ENCODE data around the gene CDK5RAP3. TPM values are rescaled to one million over a fixed set of nuclear protein-coding genes. Genes with fewer than 3 reads are reported as not detected.

The CDK5RAP3 gene
- total and polyA plus RNA-seq, 2 experiments from 2014 or later, result 121 to 158 TPM

DNA sequence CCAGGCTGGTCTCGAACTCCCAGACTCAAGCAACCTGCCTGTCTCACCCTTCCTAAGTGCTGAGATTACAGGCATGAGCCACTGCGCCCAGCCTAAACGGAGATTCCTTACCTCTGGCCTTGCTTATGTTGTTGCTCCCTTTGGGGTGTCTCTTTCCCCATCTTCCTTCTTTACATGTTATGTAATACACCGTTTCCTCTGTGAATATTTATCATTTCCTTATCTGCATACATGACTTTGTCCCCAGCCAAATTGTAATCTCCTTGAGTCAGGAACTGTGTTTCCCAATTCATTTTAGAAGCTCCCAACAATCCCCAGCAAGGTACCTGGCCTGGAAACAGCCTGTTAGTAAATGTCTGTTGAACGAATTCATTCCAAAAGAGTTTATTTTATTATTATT, 51.0 kb downstream of the CDK5RAP3 start:
- TF ChIP-seq, protein P1, sequence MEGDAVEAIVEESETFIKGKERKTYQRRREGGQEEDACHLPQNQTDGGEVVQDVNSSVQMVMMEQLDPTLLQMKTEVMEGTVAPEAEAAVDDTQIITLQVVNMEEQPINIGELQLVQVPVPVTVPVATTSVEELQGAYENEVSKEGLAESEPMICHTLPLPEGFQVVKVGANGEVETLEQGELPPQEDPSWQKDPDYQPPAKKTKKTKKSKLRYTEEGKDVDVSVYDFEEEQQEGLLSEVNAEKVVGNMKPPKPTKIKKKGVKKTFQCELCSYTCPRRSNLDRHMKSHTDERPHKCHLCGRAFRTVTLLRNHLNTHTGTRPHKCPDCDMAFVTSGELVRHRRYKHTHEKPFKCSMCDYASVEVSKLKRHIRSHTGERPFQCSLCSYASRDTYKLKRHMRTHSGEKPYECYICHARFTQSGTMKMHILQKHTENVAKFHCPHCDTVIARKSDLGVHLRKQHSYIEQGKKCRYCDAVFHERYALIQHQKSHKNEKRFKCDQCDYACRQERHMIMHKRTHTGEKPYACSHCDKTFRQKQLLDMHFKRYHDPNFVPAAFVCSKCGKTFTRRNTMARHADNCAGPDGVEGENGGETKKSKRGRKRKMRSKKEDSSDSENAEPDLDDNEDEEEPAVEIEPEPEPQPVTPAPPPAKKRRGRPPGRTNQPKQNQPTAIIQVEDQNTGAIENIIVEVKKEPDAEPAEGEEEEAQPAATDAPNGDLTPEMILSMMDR (IDR thresholded peaks at IDR 0.05; ENCODE audit: low read depth, low read length), result no peak
- Histone ChIP-seq H3K9me3 (ENCODE audit: low read depth) (no peaks in the 10 kb centered on the region), H3K27ac (no peak overlapping the region), H3K4me3 (no peak overlapping the region), H3K27me3 (peaks cover 16% of the 10 kb centered on the region), H3K4me1 (ENCODE audit: low read depth) (peaks cover 12% of the 10 kb centered on the region), H3K36me3 (no peaks in the 10 kb centered on the region)
- DNase-seq (ENCODE audit: low read depth in 1 of 2, low spot score in 1 of 2), result no peak

DNA sequence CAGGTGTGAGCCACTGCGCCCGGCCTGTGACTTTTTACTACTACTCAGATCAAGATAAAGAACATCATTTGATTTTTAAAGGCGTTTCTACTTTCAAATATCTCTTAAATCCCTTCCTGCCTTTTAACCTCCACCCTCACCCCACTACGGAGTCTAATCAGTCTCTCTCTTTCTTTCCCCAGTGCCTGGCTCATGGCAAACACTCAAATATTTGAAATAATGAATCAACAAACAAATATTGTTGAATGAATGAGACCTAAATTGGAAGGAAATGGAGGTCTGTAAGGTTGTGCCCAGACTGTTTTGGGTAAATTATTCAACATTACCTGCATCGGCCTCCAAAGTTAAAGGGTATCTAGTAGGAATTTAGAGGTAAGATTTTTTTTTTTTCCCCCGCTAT, 52.0 kb downstream of the CDK5RAP3 start:
- Histone ChIP-seq H3K9me3 (ENCODE audit: low read depth) (no peaks in the 10 kb centered on the region), H3K4me1 (ENCODE audit: low read depth) (peaks cover 3% of the 10 kb centered on the region), H3K4me3 (peak overlapping the region; percentile 21), H3K27me3 (peaks cover 16% of the 10 kb centered on the region), H3K36me3 (no peaks in the 10 kb centered on the region), H3K27ac (no peak overlapping the region)
- TF ChIP-seq, protein P1 (IDR thresholded peaks at IDR 0.05; ENCODE audit: low read depth, low read length), result no peak
- DNase-seq (ENCODE audit: low read depth in 1 of 2, low spot score in 1 of 2), result no peak

- TF ChIP-seq, protein P1 (IDR thresholded peaks at IDR 0.05; ENCODE audit: low read depth, low read length), result peak; percentile 30
- no peak overlapping the region for H3K27ac ChIP-seq
Observed at GRCh38 chr17:48023400-48024148, 52.7 kb downstream of the CDK5RAP3 start.

GRCh38 chr17:48024149-48025039, 53.5 kb downstream of the CDK5RAP3 start:
- H3K36me3 ChIP-seq, result no peaks in the 10 kb centered on the region
- TF ChIP-seq, protein P1 (IDR thresholded peaks at IDR 0.05; ENCODE audit: low read depth, low read length), result no peak
- peaks cover 3% of the 10 kb centered on the region for H3K4me1 ChIP-seq (ENCODE audit: low read depth)
- H3K4me3 ChIP-seq, result peak overlapping the region; percentile 21
- H3K27me3 ChIP-seq, result peaks cover 16% of the 10 kb centered on the region
- no peaks in the 10 kb centered on the region for H3K9me3 ChIP-seq (ENCODE audit: low read depth)
- DNase-seq (ENCODE audit: low read depth in 1 of 2, low spot score in 1 of 2), result peak; percentile 38 to 43
- no peak overlapping the region for H3K27ac ChIP-seq

More at GRCh38 chr17:48023400-48024148, 52.7 kb downstream of the CDK5RAP3 start:
- H3K36me3 ChIP-seq, result no peaks in the 10 kb centered on the region
- peak; percentile 65 to 82 for DNase-seq (ENCODE audit: low read depth in 1 of 2, low spot score in 1 of 2)
- peak overlapping the region; percentile 21 for H3K4me3 ChIP-seq
- H3K27me3 ChIP-seq, result peaks cover 16% of the 10 kb centered on the region
- no peaks in the 10 kb centered on the region for H3K9me3 ChIP-seq (ENCODE audit: low read depth)
- H3K4me1 ChIP-seq (ENCODE audit: low read depth), result peaks cover 3% of the 10 kb centered on the region

DNA sequence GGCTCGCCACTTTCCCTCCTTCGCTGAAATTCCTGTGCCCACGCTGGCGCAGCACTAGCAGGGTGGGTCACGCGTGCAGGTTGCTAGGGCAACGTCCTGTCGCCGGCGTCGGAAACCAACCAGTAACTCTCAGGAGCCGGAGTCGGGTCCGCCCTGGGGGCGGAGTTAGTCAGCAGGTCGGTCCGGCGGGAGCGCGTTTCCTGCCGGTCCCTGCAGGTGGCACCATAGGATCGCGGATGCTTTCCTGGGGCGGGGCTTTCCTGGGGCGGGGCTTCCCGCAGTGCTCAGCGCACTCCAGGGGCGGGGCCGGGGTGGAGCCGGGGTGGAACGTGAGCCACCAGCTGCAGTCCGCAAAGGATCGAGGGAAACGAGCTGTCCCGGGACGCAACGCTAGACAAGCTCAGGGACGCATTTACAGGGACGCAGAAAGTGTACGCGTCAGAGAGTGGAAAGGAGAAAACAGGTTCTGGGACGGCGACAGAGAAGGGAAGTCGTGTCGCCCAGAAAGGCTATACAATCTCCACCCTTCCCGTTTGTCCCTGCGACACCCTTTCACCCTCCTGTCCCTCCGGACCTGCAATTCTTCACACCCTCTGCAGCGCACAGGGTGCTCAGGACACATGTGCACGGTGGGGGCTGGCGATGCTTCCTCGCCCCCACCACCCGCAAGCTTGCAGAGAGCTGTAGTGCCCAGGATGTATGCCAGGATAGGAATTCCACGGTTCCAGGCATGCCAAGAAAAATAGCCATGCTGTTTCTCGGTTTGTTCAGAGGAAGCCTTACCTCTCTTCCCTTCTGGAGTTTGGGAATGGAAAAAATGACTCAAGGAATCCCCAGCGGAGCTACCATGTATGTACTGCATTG, 54.4 kb downstream of the CDK5RAP3 start:
- DNase-seq (ENCODE audit: low read depth in 1 of 2, low spot score in 1 of 2), result peak; percentile 97 to 98
- TF ChIP-seq, protein P1 (IDR thresholded peaks at IDR 0.05; ENCODE audit: low read depth, low read length), result peak; percentile 69
- no peaks in the 10 kb centered on the region for H3K9me3 ChIP-seq (ENCODE audit: low read depth)
- peaks cover 3% of the 10 kb centered on the region for H3K4me1 ChIP-seq (ENCODE audit: low read depth)
- peak overlapping the region; percentile 28 for H3K4me3 ChIP-seq
- peaks cover 16% of the 10 kb centered on the region for H3K27me3 ChIP-seq
- no peak overlapping the region for H3K27ac ChIP-seq
- no peaks in the 10 kb centered on the region for H3K36me3 ChIP-seq
